GM18526 (cell line): ENCODE results near the gene BHLHA15.

Experiments
- POLR2A ChIP-seq: IDR thresholded peaks from 3 replicates; pipeline ENCODE4 v1.6.1; 2011; ENCODE audit not compliant: insufficient read length; ENCODE audit errors: extremely low read depth

The BHLHA15 gene

DNA sequence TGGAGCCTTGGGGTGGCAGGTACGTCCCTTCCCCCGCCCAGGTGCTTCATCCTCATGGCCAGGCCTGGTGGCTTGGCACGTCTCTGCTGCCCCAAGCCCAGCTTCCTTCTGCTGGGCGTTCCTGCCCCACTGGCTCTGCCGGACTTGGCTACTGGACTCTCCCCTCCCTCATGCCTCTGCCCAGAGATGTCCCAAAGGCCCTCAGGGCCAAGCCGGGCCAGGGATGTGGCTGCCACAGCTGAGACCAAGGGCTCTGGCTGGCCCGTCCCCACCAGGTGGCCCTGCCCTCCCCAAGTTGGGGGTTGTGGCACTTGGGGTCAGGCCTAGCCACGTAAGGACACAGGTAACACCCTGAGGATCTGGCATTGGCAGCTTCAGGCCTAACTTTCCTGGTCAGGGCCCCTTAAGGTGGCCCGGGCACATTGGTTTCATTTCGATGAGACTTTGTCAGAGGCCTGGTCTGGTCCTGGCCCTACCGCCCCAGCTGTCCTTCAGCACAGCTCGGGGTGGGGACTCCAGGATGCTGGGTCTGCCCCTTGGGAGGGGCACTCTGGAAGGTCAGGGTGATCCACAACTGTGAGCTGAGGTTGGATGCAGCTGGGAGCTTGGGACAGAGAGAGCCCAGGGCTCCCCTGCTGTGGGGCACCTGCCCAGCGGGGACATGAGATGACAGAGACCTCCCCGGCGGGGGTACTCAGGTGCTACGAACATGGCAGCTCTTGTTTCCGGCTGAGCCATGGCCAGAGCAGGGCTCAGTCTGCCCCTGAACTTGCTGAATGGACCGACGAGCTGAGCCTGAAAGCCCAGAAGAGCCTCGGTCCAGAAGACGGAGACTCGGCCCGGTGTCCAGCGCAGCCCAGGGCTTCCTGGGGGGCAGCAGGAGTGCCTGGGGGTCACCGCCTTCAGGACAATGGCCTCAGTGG lies 2.9 kb downstream of the BHLHA15 start:
- TF ChIP-seq POLR2A: no peak

DNA sequence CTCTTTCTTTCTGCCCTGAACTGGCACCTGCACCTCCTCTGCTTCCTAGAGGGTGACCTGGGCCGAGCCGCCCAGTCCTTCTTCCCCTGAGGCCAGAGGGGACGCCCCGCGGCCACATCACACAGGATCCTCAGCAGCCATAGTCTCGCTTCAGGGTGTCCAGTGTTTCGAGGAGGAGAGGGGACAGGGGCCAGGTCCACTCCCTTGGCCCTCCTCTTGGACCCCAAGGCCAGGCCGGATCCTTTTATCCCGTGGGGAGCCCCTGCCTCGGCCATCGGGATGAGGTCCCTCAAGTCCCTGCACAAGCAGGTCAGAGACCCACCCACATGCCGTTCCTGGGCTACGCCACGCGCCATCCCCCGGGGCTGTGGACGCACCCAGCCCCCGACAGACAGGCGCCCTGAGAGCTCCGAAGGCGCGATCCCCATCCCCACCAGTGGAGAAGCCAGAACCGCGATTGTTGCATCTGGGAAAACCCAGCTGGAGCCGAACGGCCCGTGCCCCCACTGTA lies 3.6 kb downstream of the BHLHA15 start:
- no peak for TF ChIP-seq POLR2A

DNA sequence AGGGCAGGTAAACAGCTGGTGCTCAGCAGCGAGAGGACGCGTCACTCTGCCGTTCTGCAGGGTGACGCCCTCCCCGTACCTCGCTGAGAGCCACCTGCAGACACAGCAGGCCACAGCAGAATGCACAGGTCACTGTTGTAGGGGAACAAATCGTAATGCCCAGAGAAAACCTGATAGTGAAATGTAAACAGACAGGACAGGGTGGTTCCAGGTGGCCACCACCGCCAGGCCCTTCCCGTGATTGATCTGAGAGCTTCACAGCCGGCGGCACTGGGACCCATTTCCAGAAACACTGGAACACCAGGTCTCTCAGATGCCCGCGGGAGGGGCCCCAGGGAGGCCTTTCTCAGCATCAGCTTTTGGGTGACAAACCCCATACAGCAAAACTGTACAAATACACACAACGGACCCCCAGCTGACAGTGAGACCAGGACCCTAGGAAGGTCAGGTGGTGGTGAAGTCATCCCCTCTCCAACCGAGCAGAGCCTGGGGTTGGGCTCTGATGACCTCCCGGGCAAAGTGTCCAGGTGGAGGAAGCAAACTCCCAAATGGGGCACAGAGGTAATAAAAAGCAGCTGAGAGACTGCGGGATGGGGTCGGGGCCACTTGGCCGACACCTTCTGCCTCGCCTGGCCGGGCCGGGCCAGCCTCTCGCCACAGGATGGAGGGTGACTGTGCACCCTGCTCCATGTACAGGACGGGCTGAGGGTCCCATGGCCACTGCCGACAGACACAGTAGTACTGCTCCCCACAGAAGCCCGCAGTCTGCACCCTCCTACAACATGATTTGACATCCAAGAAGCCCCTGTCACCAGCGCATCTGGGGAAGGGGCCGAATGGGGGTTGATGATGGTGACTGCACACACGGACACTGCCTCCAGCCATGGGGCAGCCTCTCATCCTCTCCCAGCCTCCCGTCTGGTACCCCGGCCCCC lies 4.6 kb downstream of the BHLHA15 start:
- no peak for TF ChIP-seq POLR2A

GRCh38 chr7:98216941-98217622 lies 5.8 kb downstream of the BHLHA15 start:
- no peak for TF ChIP-seq POLR2A

GRCh38 chr7:98217623-98218582 lies 6.7 kb downstream of the BHLHA15 start:
- no peak for TF ChIP-seq POLR2A

GRCh38 chr7:98221611-98222532 lies 10.6 kb downstream of the BHLHA15 start:
- TF ChIP-seq POLR2A: no peak

DNA sequence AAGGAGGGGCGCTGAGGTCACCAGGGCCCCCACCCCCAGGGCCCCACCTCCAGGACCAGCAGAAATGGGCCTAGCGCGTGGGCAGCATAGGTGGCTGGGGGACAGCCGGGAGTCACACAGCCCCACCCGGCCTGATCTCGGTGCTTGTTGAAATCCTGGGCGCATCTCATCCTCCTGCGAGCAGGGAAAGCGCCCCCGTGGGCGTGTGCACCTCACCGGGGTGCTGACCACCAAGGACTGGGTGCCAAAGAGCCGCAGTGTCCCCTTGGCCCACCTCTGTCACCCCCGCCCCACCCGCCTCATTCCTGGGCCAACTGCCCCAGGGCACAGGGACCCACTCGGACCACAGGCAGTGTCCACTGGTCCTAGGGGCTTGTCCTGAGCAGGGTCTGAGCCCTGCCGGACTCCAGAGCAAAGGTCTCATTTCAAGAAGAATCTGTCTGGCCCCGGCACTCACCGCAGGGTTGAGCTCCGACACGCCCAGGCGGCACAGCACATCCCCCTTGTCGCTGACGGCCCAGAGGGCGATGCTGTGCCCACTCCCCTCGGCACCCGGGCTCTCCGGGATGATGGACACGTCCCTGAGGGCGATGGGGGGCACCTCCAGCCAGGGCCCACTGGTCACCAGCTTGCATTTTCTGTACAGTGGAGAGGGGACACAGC lies 11.4 kb downstream of the BHLHA15 start:
- TF ChIP-seq POLR2A: no peak

DNA sequence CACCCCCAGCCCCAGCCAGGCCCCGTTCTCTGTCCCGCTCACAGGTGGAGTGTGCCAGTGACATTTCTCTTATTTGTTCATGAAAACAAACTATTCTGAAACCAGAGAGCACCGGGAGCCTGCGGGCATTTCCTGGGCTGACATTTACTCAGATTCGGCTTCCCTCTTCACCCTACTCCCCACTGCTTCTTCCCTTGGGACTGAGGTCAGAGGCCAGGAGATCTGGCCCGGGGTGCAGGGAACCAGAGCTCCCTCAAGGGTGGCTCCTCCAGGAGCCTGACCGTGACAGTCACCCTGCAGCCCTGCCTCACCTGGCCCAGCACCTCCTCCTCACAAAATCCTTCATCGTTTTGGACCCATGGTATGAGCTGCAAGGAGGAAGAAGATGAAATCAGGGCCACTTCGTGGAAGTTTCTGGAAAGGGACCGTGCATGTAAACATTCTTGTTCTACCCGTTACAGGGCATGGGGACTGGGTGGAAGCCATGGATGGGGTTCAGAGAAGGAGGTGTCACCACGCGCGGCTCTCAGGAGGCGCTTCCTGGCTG lies 12.2 kb downstream of the BHLHA15 start:
- TF ChIP-seq POLR2A: no peak

DNA sequence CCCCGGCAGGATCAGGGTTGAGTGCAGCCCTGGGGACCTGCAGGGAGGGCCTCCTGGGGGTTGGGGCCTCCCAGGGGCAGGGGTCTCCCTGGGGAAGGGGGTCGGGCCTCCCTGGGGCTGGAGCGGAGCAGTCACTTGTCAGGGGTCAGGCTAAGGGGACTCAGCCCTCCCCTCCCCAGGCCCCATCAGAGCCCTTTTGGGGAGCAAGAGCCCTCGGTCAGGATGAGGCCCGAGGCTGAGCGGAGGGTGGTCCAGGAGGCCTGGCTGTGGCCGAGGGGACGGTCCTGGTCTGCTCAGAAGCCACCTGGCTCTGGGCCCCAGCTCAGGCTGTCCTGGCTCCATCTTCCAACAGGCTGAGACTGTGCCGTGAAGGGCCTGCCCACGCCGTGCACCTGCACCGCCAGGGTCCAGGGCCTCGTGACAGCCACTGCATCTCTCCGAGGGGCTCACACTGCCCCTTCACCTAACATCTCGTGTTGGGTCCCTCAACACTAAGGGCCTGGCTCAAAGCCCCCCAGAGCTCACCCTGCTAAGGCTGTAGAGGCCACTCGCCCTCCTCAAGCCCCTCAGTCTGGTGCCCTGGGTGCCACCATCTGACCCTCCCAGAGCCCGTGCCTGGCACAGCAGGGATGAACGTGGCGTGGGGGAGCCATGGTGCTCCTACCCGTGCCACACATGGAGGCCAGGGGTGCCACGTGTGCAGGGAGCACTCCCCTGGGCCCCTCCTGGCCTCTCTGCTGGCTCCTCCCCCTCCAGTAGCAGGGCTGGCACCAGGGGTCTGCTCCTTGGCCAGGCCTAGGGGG lies 12.9 kb downstream of the BHLHA15 start:
- TF ChIP-seq POLR2A: no peak

DNA sequence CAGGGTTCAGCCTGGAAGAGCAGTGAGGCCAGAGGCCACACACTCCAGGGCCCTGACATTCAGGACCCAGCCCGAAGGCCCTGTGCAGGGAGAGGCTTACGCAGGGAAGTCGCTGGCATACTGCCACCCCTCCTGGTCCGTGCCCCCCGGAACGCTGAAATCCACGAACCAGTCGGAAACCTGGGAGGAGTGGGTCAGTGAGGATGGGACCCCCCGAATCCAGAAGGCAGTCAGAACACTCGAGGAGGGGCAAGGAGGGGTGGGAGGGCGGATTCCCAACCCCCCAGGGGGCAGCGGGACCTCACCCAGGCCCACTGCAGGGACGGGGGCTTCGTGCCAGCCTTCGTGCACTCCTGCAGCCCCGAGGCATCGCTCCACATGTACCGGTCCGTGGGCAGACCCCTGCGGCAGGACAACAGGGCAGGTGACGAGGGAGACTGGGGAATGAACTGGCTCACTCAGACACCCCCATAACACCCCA lies 13.5 kb downstream of the BHLHA15 start:
- TF ChIP-seq POLR2A: no peak

- TF ChIP-seq POLR2A: no peak
Observed at GRCh38 chr7:98225913-98226614, 14.8 kb downstream of the BHLHA15 start.

DNA sequence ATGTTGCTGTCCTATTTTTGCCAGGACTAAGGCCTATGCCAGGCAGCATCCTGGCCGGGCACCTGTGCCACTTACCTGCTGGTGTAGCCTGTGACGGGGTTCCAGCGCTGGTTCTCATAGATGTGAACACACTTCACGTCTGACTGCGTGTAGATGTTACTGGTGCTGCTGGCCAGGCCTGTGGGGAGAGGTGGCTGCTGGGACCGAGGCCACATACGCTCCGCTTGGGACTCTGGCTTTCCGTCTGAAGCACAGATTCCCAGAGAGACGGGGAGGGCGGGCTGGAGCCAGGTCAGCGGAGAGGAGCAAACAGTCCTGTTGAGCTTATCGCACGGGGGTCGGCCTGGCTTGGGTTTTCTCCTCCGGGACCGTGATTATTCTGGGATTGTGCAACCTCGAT lies 16.7 kb downstream of the BHLHA15 start:
- no peak for TF ChIP-seq POLR2A
